HG02885 (cell line): ENCODE data around the gene TFB1M.

Experiments used
- ATAC-seq: cut with Tn5 transposase; IDR thresholded peaks from one replicate; pipeline ENCODE4 v1.9.1; 2021; ENCODE audit warnings: mild to moderate bottlenecking; ENCODE audit not compliant: unreplicated experiment, poor library complexity

The TFB1M gene

DNA sequence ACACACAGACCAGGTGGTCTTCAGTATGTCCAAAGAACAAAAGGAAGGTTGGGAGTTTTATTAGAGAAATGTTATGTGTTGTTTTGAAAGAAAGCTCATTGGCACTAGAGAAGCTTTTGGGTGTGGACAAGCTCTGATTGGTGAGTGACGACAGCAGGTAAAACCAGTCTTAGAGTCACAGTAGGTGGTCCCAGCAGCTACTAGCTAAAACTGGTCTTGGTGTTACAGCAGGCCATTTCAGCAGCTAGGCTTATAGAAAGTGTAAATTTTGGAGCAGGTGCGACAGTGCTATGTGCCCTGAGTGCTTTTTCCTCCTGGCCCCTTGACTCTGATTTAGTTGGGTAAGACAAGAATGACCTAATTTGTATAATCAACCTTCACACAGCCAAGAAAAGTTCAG is 46.9 kb downstream of the TFB1M start:
- ATAC-seq: no peak

DNA sequence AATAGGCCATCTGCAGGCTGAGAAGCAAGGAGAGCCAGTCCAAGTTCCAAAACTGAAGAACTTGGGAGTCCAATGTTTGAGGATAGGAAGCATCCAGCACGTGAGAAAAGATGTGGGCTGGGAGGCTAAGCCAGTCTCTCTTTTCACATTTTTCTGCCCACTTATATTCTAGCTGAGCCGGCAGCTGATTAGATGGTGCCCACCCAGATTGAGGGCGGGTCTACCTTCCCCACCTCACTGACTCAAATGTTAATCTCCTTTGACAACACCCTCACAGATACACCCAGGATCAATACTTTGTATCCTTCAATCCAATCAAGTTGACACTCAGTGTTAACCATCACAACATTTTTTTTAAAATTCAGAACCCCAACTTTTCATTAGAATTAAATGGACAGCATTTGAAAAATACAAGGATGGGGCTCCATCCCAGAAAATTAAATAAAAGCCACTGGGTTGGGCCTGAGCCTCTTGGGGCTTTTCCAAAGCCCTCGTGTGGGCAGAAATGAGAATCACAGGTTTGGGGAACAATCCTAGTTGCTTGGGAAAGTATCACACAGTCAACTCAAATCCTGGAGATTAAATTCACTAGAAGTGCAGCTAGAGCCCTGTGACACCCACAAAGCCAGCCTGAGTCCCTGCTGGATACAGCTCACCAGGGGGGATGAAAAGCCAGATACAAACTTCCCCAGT is 48.3 kb downstream of the TFB1M start:
- no peak for ATAC-seq

DNA sequence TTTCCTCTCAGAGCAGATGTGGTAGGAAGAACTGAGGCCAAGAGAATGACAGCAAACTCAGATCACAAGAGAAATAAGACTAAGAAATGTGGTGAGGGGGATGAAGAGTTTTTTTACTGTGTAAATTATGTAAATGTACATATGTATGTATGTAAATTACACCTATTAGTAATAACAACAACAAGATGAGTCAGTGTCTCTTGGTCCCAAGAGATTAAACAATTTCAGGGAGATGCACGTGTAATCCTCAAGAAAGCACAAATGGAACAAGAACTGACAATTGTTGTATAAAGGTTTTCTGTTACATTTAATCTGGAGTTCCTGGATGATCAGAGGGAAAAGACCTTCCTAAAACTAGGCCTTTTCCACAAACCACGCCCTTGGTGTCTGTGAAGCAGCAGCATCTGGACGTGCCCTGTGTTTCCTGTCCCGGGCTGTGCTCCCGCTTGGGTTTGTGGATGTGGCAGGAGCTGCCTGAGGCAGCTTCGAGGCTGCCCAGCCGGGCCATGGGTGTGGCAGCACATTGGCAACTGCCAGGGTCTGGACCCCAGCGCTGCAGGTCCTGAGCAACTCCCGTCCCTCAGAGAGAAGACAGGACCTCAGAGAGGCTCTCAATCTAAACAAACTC is 49.5 kb downstream of the TFB1M start:
- ATAC-seq: no peak

DNA sequence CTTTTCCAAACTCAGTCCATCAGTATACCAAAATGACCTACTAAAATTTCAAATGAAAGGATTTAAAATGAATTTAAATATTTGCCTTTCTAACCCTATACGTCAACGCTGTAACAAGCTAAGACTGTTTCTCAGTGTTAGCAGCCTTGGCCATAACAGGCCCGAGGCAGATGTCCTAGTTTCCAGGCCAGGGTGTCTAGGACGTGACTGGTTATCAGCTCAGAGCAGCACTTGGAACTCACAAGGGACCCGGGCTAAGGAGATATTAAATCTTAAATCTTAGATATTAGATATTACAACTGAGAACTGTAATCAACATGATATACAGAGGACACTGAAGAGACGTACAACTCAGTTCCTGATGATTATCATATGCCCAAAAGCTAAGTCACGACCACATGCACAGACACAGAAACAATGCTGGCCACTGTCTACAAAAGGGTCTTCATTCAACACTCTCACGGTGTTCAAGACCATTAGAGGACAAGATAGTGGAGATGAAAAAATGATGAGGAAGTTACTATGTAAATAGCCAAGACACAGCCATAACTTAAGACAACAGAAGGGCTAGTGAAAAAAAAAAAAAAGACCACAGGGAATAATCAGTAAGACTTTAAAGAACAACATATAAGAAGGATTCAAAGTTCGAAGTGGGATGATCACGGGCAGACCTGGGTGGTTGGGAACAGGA is 50.8 kb downstream of the TFB1M start, which contains the start of gene CLDN20:
CLDN20 (plus strand) TSS at position 641 of the 691 bp plus-strand sequence. CDS start 11,707 bp downstream, outside the sequence.
- ATAC-seq: no peak

DNA sequence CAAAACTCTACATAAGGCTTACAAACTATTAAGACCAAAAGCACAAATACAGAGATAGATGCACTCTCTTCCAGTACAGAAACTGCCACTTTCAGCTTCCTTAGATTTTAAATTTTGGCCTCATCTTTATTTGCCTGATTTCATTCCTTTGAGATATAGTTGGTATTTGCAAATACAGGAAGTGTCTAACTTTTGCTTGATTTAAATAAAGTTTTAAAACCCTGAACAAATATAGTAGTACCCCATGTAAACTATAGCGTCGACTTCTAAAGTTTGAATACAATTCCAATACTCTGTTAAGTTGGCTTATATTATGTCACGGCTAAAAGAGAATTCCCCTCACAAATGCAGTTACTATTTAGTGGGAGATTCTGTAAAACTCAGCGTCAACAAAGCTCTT is 51.6 kb downstream of the TFB1M start:
- no peak for ATAC-seq

DNA sequence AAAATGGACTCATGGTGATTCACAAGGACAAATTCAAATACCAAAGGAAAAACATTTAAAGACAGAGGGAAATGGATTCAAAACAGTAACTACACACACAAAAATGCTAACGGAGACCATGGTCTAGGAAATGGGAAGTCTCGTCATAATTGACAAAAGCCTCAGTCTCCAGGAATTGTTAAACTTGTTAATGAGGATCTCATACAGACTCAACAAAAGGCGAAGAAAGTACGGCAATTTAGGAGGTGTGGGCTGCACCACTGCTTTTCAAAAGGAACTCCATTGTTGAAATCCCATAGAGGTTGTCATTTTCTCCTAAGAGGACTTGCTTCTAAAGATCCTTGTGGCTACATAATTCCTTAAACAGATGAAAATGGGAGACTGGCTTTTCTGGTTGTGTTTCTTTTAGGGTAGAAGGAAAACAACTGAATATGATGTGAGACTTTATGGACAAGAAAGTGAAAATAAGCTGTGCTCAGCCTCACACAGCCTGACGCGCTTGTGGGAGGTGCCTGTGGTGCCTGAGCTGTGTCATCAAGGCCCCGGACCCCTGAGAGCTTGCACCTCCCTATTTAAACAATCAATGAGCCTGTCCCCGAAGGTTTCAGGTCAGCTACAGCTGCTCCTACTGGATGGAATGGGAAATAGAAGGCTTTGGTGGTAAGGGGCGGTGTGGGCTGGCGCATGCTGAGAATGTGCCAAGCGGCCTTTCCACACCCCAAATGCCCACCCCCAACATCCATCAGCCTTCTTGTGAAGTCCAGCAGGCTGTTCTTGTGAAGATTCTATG is 53.0 kb downstream of the TFB1M start:
- no peak for ATAC-seq

DNA sequence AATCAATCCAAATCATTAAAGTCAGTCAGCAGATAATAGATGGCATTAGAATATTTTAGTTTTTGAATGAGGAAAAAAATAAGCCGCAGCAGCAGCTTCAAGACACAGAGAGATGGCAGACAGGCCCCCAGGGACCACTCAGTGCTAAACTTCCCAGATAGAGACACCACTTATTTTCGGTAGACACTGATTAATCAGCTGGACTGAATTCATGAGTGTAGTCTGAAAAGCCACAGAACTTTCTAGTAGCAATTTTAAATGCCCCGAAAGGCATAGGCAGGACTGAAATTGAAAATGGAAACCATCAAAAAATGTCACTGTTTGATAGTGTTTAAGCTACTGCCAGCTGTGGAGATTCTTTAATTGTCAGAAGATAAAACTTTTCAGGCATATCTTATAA is 53.6 kb downstream of the TFB1M start:
- ATAC-seq: peak; percentile 56

DNA sequence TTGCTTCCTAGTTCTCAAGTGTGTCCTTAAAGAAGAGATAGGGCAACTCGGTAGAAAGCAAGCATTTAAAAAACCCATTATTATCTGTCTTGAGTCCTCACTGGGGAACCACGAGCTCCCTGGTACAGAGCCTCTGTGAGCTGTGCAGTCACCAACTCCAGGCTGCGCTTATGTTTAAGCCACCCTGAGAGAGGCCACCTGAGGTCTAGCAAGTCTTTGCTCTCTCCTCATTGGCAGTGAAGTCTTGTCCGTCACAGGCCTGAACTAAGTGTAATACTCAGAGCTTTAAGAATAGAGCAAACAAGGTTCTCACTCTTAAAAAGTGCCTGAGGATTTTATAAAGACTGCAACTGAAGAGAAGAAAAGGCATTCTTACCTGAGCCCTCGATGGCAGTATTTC is 54.4 kb downstream of the TFB1M start:
- ATAC-seq: no peak

DNA sequence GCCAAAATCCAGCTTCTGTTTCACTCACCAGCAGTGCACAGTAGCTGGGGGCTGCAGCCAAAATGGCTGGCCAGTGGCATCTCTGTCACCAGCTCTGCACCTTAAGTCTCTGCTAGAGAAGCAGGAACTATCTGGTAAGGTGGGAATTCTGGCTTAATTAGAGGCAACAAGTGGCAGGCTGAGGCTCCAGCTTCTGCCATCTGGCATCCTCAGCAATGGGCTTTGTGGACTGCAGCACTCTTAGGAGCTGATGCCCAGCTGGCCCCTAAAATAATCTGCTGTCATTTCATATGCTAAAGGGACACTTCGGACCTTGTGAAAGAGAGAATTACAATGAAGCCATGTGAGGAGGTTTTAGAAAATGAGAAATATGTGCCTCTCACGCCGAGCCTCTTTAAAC is 55.1 kb downstream of the TFB1M start:
- no peak for ATAC-seq

DNA sequence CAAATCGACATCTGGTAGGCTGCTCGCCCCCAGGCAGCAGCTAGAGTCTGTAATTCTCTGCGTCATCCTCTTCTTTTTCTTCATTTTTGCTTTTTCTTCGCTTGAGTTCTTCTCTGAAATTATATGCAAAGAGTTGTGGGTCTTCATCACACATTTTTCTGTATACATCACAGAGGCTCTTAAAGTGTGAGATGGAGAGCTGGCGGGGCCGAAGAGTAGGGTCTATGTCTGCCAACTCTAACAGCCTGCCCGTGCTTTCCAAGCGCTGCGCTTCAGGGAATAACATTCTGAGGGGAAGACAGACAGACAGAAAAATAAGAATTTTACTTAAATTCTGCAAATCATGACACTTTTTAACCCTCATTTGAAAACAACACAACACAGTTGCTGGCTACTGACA is 56.5 kb downstream of the TFB1M start:
- no peak for ATAC-seq

DNA sequence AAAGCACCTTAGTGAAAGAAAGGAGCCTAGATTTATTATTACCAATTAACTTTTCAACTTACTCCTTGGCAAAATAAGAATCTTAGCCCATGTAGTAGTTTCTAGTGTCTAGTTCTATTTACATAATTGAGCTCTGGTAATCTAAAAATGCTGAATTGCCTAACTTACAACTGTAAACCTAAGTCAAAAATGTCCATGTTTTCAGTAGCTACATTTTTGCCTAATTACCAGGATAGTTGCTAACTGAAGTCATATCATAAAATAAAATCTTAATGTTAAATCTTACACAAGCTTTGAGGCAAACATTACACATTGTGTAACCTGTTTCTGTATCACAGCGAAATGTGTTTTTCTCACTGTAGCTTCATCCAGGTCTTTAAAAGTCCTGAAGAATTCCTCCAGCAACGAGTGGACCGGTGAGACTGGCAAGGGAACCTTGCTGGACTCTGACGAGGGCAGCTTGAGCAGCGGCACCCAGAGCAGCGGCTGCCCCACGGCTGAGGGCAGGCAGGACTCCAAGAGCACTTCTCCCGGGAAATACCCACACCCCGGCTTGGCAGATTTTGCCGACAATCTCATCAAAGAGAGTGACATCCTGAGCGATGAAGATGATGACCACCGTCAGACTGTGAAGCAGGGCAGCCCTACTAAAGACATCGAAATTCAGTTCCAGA is 58.0 kb downstream of the TFB1M start:
- no peak for ATAC-seq

DNA sequence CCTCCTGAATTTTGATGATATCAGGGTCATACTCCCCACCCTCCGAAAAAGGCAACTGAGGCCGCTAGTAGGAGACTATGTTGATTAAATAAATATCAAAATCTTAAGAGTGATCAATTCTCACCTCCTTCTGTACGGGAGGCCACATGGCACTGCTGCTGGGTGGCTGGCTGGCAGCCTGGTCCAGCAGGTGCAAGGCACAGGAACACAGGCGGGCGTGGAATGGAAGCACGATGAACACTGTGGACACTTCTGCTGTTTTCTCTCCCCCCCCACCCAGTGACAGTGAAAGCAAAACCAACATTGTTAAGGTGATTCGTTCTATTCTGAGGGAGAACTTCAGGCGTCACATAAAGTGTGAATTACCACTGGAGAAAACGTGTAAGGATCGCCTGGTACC is 60.1 kb downstream of the TFB1M start:
- no peak for ATAC-seq

DNA sequence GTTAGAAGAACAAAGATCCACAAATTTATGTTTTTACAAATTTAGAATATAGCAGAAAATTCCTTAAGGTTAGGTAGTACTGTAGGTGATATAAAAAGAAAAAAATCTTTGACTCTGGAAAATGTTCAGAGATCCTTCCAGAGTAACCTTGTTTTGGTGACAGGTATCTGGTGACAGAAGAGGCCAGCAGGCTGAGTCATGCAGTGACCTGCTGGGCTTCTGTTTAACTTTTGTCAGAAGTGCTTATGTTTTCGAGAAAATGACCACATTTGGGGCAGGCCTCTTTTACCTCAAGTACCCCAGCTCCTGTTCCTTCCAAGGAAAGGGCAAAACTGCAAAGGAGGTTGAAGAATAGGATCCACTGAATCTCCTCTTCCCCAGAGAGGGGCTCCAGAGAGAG is 60.9 kb downstream of the TFB1M start:
- ATAC-seq: no peak

DNA sequence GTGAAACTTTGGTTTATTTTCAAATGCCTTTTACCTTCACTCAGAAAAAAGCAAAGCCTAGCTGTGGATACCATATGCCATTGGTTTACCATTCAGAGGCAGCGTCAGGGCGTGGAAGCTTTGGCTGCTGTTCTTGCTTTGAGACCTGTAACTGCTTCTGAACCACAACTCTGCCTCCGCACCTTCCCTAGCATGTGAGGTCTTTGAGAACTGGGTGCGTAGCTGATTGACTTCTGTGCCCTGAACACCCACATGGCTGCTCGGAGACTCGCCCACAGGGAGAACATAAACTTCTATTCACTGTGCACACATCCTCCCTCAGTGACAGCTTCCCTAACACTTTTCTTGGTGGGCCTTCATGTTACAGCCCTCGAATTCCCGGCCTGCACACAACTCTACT is 61.7 kb downstream of the TFB1M start:
- ATAC-seq: no peak

DNA sequence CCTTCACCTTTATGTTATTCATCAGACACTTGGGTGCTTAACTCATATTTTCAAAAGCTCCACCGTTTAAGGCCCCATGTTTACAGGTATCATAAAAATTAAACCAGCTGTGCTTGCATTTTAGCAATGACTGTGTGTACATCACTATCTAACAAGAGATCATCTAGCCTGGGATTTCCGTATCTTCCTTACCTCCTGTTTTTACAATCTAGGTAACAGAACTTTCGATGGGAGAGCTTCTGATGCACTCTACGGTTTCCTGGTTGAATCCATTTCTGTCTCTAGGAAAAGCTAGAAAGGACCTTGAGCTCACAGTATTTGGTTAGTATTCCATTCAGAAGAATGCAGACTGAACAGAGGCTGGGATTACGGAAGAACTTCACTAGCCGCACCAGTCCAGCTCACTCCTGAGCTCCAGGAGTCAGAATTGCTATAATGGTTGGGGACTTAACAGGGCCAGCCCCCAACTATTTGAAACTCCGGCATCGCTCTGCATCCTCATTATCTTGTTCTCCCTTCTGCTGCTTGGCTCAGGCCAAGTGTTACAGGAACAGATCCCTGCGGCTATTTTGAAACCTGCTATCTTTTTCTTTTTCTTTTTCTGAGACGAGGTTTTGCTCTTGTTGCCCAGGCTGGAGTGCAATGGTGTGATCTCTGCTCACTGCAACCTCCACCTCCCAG is 63.4 kb downstream of the TFB1M start:
- ATAC-seq: no peak

DNA sequence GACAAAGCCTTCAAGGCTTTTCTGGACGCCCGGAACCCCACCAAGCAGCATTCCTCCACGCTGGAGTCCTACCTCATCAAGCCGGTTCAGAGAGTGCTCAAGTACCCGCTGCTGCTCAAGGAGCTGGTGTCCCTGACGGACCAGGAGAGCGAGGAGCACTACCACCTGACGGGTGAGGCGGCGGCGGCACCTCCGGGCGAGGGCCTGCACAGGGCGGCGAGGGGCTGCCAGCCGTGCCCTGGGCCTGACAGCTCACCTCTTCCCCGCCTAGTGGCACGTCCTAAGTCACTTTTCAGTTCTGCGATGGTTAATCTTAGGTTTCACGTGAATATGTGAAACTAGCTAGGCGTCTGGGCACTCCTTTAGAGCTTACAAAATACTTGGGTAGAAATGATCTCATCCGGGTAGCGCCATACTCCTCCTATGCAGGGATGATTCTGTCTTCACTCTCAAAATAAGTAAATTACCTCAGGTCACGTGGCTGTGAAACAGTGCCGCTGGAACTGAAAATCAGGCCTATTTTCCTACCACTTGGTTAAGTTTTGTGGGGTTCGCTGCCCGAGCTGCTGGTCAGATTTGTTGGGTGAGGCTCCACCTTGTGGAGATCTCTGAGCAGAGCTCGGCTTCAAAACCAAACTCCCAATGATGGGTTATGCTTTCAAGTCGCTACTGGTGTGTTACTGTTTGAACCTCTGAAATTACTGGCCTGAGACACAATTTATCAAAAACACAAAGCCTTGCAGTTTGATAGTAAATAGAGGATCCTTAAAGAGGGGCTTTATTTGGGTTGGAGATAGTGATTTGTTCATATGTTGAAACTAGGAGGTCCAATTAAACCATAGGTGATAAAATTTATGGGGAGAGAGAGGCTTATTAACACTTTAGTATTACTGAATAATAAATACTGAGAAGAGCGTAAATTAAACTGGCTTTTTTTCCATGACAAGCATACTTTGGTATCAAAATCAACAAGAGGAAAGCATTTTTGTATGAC is 66.0 kb downstream of the TFB1M start:
- peak; percentile 74 for ATAC-seq

DNA sequence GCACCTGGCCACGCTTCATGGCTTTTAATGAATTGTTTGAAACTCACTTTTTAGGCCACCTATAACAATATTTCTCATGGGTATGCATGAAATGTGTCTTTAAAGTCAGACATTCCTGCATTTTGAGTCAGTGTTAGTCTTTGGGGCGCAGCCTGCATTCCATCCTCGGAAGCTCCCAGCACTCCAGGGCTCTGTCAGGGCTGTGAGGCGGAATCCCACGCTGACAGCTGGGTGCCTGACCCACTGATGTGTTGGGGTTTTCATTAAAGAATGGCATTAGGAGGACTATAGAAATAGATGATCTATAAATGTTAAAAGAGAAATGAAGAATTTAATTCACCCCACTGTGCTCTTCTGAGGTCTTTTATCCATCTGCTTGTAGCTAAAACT is 66.7 kb downstream of the TFB1M start:
- ATAC-seq: no peak

DNA sequence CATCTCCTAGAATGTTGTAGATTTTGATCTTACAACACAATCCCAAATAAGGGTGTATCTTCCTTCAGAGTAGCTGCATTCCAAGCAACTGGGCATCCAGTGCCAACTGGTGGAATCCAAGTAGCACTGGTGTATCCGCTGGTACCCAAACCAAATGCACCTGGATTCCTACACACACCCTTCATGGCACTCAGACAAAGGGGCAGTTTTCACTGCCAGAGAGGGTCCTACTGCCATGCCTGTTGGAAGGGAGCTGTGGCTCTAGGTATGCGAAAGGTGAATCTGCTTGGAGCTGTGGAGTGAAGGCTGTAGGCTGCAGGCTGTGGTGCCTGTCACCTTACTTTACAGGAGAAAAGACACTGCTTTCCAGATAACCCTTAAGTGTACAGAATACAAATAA is 67.5 kb downstream of the TFB1M start:
- ATAC-seq: no peak

DNA sequence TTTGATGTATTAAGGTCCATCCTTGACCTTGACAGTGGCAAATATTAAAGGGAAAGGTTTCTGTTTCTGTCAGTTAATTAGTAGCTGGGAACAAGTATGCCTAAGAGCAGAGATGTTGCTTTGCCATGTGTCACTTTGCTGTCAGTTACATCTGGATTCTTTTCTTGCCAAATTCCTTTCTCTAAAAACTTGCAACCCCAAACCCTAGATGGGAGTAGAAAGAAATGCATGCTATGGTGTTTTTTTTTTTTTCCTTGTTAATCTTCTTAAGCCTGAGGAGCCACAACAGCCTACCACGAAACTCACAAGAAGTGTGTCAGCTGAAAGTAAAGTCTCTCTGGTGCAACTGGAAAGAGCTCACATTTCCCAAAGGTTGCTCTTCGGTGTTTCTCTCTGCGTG is 68.5 kb downstream of the TFB1M start:
- ATAC-seq: no peak
